Measurements from ENCODE around the gene RTP2.
A peak's percentile ranks its signal among the peaks of the same experiment; 100 is the strongest.

RTP2 gene

GRCh38 chr3:187669675-187670504 is 32.5 kb downstream of the RTP2 start, which contains the start of gene SST:
SST (minus strand) TSS chr3:187670394; CDS start chr3:187670291, 103 bp downstream.
- no peak within 1 kb of the TSS for H3K4me3 ChIP-seq (ENCODE audit: low read depth, low read length)
- in situ Hi-C loops (cut with HindIII; ENCODE audit: low sequenced_read_pairs): loop anchor here (10.0 kb wide), 1 partner anchor 355 kb away; no protein-coding TSS in a partner anchor
- DNase-seq (ENCODE audit: low read depth): peak; percentile 38
- TF ChIP-seq CTCF (IDR thresholded peaks at IDR 0.05; ENCODE audit: low read depth, low read length, missing control alignments): no peak

- H3K4me3 ChIP-seq (ENCODE audit: low read depth, low read length): no peak overlapping the region
- in situ Hi-C loops (cut with HindIII; ENCODE audit: low sequenced_read_pairs): no loop called here
- no peak for TF ChIP-seq CTCF (IDR thresholded peaks at IDR 0.05; ENCODE audit: low read depth, low read length, missing control alignments)
- DNase-seq (ENCODE audit: low read depth): no peak
Observed at GRCh38 chr3:187667526-187667925, 34.8 kb downstream of the RTP2 start.

- TF ChIP-seq CTCF (IDR thresholded peaks at IDR 0.05; ENCODE audit: low read depth, low read length, missing control alignments): no peak
- DNase-seq (ENCODE audit: low read depth): no peak
- no peak overlapping the region for H3K4me3 ChIP-seq (ENCODE audit: low read depth, low read length)
- in situ Hi-C loops (cut with HindIII; ENCODE audit: low sequenced_read_pairs): no loop called here
Observed at GRCh38 chr3:187665764-187666402, 36.5 kb downstream of the RTP2 start.

GRCh38 chr3:187665010-187665409 is 37.3 kb downstream of the RTP2 start:
- DNase-seq (ENCODE audit: low read depth): no peak
- in situ Hi-C loops (cut with HindIII; ENCODE audit: low sequenced_read_pairs): no loop called here
- no peak for TF ChIP-seq CTCF (IDR thresholded peaks at IDR 0.05; ENCODE audit: low read depth, low read length, missing control alignments)
- no peak overlapping the region for H3K4me3 ChIP-seq (ENCODE audit: low read depth, low read length)

GRCh38 chr3:187662848-187663409 is 39.4 kb downstream of the RTP2 start:
- in situ Hi-C loops (cut with HindIII; ENCODE audit: low sequenced_read_pairs): no loop called here
- TF ChIP-seq CTCF (IDR thresholded peaks at IDR 0.05; ENCODE audit: low read depth, low read length, missing control alignments): no peak
- no peak for DNase-seq (ENCODE audit: low read depth)
- H3K4me3 ChIP-seq (ENCODE audit: low read depth, low read length): no peak overlapping the region

GRCh38 chr3:187661267-187661666 is 41.1 kb downstream of the RTP2 start:
- TF ChIP-seq CTCF (IDR thresholded peaks at IDR 0.05; ENCODE audit: low read depth, low read length, missing control alignments): no peak
- no peak for DNase-seq (ENCODE audit: low read depth)
- no peak overlapping the region for H3K4me3 ChIP-seq (ENCODE audit: low read depth, low read length)
- in situ Hi-C loops (cut with HindIII; ENCODE audit: low sequenced_read_pairs): no loop called here
